GM12878 (cell line): Measurements from ENCODE around the gene LMF2.
"Not testable (repeated sequence)": the region's sequence is repeated elsewhere in the genome, so short reads cannot be mapped to it uniquely, and the experiment has no call there.

ENCODE experiments used
- EZH2 ChIP-seq: IDR thresholded peaks from 2 replicates; pipeline ENCODE4 v1.6.1; 2012; ENCODE audit warnings: low read depth, mild to moderate bottlenecking, control low read depth, inconsistent platforms, low read length, borderline replicate concordance; ENCODE audit not compliant: control insufficient read depth
- POLR2AphosphoS2 ChIP-seq: IDR thresholded peaks from 2 replicates; pipeline ENCODE4 v1.6.1; 2011; ENCODE audit warnings: low read depth, mild to moderate bottlenecking, low read length, improper control_type of control experiment, moderate library complexity
- TF ChIP-seq, protein P1 (sequence below), 3 experiments: IDR thresholded peaks in 2 of 3; conservative IDR thresholded peaks in 1 of 3; 2 replicates each; pipeline ENCODE4 v1.5.1; 2011; ENCODE audit warnings: low read depth in 3 of 3, low read length in 3 of 3, mild to moderate bottlenecking in 3 of 3, control low read depth in 2 of 3, moderate library complexity in 2 of 3, inconsistent platforms in 1 of 3, mixed read lengths in 1 of 3; ENCODE audit not compliant: control insufficient read depth in 2 of 3, insufficient read depth in 1 of 3; ENCODE audit errors: extremely low read depth in 1 of 3

DNA sequence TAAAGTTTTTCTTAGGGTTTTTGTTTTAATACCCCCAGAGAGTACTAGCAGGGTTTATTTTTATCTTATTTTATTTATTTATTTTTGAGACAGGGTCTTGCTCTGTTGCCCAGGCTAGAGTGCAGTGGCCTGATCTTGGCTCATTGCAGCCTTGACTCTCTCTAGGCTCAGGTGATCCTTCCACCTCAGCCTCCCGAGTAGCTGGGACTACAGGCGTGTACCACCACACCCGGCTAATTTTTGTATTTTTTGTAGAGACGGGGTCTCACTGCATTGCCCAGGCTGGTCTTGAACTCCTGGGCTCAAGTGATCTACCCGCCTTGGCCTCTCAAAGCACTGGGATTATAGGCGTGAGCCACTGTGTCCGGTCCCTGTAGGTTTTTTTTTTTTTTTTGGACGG is 12.7 kb upstream of the LMF2 start:
- TF ChIP-seq EZH2, POLR2AphosphoS2: not testable (repeated sequence)
- TF ChIP-seq, protein P1, sequence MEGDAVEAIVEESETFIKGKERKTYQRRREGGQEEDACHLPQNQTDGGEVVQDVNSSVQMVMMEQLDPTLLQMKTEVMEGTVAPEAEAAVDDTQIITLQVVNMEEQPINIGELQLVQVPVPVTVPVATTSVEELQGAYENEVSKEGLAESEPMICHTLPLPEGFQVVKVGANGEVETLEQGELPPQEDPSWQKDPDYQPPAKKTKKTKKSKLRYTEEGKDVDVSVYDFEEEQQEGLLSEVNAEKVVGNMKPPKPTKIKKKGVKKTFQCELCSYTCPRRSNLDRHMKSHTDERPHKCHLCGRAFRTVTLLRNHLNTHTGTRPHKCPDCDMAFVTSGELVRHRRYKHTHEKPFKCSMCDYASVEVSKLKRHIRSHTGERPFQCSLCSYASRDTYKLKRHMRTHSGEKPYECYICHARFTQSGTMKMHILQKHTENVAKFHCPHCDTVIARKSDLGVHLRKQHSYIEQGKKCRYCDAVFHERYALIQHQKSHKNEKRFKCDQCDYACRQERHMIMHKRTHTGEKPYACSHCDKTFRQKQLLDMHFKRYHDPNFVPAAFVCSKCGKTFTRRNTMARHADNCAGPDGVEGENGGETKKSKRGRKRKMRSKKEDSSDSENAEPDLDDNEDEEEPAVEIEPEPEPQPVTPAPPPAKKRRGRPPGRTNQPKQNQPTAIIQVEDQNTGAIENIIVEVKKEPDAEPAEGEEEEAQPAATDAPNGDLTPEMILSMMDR (IDR thresholded peaks at IDR 0.05 in 2 of 3, conservative IDR thresholded peaks at IDR 0.05 in 1 of 3; ENCODE audit: control insufficient read depth in 2 of 3, extremely low read depth in 1 of 3, insufficient read depth in 1 of 3, low read depth in 3 of 3, low read length in 3 of 3): not testable (repeated sequence)
